Kidney epithelial cell (primary cell): ENCODE results near the gene GRAMD2A. TPM values are rescaled to one million over a fixed set of nuclear protein-coding genes. Genes with fewer than 3 reads are reported as not detected.

Source experiments
- DNase-seq: peaks from one replicate; pipeline ENCODE4 v3.0.0-alpha.2; 2010; ENCODE audit warnings: low read depth
- H3K27me3 ChIP-seq: 2 replicates; pipeline ENCODE4 v1.6.0; 2011; ENCODE audit warnings: low read length; ENCODE audit not compliant: control insufficient read depth, insufficient read depth
- H3K36me3 ChIP-seq: 2 replicates; pipeline ENCODE4 v1.5.1; 2011; ENCODE audit warnings: low read length; ENCODE audit not compliant: control insufficient read depth, insufficient read depth
- H3K4me3 ChIP-seq: 2 replicates; pipeline ENCODE4 v1.5.1; 2011; ENCODE audit warnings: low read depth, mild to moderate bottlenecking, control low read depth, low read length
- CTCF ChIP-seq: IDR thresholded peaks from 2 replicates; pipeline ENCODE4 v1.5.1; 2011; ENCODE audit warnings: mild to moderate bottlenecking, moderate library complexity, low read length, control low read depth, inconsistent platforms; ENCODE audit not compliant: insufficient read depth, poor library complexity, severe bottlenecking
- total RNA-seq: library from RNA; depleted of rRNA; stranded (reverse); fragments of >200 nt; gene quantifications from 2 replicates; pipeline ENCODE4 v1.2.3, GENCODE V29; 2015

Gene GRAMD2A
- total RNA-seq, 1 donor from 2014 or later, result 2.4 TPM

DNA sequence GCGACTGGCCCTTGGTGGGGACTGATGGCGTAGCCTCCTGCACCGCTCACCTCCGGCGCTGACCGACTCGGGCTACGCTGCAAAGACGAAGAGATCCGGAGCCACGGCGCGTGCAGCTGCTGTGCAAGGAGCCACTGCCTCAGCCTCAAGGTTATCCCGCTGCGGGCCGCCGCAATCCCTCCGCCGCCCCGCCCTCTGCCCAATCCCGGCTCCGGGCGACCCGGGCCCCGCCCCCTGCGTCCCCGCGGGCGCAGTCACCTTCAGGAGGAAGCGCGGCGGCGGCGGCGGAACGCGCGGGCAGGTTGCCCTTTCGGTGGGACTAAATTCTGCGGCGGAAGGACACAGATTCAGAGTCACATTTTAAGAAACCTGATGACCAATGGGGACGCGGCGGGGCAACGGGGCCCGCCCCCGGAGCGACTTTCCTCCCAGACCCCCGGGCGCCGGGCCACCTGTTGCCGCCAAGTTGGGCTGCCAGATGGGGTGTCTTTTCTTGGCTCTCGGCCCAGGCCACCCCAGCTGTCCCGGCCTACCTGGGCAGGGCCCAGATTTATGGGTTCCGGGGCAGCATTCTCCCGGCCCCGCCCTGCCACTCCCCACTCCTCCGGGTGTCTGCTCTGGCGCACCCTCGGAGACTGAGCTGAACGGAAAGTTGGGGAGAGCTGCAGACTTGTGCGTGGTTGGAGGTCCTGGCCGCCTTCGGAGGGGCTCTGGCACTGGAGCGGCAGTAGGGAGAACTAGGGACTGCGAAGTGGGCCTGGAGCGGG, 33.7 kb upstream of the GRAMD2A start, which contains the start of gene PKM:
Gene PKM (minus strand): TSS at position 125 of the 767 bp plus-strand sequence. CDS start 12,093 bp downstream, outside the sequence.
- no peak for TF ChIP-seq CTCF
- Histone ChIP-seq H3K27me3 (no peaks in the 10 kb centered on the region), H3K36me3 (no peaks in the 10 kb centered on the region), H3K4me3 (peak within 1 kb of the TSS; percentile 91)
- DNase-seq, result peak; percentile 85

DNA sequence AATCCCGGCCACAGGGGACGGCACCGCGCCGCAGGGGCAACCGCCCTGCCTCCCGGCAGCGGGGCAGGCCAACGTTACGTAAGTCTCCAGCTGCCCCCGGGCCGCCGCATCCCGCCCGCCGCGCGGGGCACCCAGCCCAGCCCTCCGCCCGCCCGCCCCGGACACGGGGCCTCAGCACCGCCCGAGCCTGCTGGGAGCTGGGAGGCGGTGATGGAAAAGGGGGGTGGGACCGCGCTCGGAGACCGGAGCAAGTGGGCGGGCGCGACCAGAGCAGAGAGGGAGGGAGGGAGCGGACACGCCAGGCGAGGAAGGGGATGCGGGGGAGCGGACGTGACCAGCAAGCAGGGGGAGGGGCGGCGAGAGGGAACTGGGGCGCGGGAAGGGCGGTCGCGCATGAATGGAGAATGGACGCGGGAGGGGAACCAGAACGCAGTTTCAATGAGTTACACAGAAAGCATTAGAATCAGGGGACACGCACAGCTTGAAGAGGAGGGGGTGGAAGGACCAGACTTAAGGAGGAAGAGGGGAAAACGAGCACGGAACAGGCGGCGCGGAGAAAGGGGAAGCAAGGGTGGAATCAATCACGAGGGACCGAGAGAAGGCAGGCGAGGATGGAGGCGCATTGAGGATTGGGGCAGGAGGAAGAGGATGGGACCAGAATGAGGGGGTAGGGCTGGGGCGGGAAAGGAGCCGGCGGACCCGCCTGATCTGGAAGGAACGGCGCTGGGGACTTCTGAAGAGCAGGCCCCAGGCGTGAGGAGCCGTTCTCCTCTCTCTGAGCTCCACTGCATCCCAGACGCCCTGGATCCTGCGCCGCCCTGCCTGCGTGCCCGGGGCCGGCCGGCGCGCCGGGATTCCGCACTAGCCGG, 32.8 kb upstream of the GRAMD2A start:
- Histone ChIP-seq H3K4me3 (peak overlapping the region; percentile 91), H3K36me3 (no peaks in the 10 kb centered on the region), H3K27me3 (no peaks in the 10 kb centered on the region)
- no peak for TF ChIP-seq CTCF
- peak; percentile 43 for DNase-seq

GRCh38 chr15:72229947-72230196, 32.3 kb upstream of the GRAMD2A start:
- no peak for DNase-seq
- Histone ChIP-seq H3K36me3 (no peaks in the 10 kb centered on the region), H3K27me3 (no peaks in the 10 kb centered on the region), H3K4me3 (peak overlapping the region; percentile 91)
- TF ChIP-seq CTCF, result no peak

GRCh38 chr15:72229076-72229946, 31.7 kb upstream of the GRAMD2A start:
- no peak for DNase-seq
- Histone ChIP-seq H3K36me3 (no peaks in the 10 kb centered on the region), H3K4me3 (peak overlapping the region; percentile 91), H3K27me3 (no peaks in the 10 kb centered on the region)
- TF ChIP-seq CTCF, result no peak

DNA sequence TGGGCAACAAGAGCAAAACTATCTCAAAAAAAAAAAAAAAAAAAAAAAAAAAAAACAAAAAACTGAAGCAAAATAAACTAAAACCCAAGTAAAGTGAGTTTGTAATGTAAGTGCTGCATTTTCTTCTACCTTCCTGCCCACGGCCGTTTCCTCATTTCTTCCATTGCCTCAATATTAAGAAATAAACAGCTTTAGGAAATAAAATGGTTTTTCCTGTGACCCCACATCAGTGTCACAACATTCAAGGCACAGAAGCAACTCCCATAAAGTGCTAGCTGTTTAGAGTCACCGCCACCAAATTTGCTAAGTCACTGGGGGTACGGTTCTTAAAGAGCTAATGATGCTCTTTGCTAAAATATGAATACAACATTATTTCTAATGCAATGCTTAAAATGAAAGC, 30.1 kb upstream of the GRAMD2A start:
- Histone ChIP-seq H3K36me3 (no peaks in the 10 kb centered on the region), H3K27me3 (no peaks in the 10 kb centered on the region), H3K4me3 (peak overlapping the region; percentile 35)
- TF ChIP-seq CTCF, result no peak
- no peak for DNase-seq
